DLD1 (cell line): Measurements from ENCODE around the gene CRIM1.

ENCODE experiments used
- in situ Hi-C: cut with HindIII; loops from 2 replicates; pipeline ENCODE4 v1.10.0; 2017; ENCODE audit warnings: low sequenced_read_pairs

Gene CRIM1

GRCh38 chr2:36451512-36451911, 95.9 kb downstream of the CRIM1 start:
- in situ Hi-C loops: no loop called here

GRCh38 chr2:36452260-36452659, 96.7 kb downstream of the CRIM1 start:
- in situ Hi-C loops: no loop called here

- in situ Hi-C loops: no loop called here
Observed at GRCh38 chr2:36453652-36454051, 98.1 kb downstream of the CRIM1 start.

- in situ Hi-C loops: no loop called here
Observed at GRCh38 chr2:36455011-36455410, 99.4 kb downstream of the CRIM1 start.

- in situ Hi-C loops: no loop called here
Observed at GRCh38 chr2:36455788-36456187, 100.2 kb downstream of the CRIM1 start.

- in situ Hi-C loops: no loop called here
Observed at GRCh38 chr2:36456227-36457175, 100.9 kb downstream of the CRIM1 start.

DNA sequence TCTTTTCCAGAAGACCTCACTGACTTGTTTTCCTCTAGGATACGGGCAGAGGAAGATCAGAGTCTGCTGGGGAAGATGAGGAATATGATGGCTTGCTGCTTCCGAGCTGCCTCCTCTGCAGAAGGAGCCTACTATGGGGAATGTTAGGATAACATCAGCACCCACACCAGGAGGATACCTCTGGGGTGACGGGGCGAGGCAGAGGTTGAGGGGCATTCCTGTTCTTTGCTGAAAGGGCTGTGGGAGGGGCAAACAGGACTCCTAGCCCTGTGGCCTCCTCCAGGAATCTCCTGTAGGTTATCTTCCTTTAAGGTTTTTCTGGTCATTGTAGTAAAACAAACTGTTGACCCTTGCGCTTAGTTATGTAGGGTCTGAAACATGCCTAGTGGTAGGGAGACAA, 102.5 kb downstream of the CRIM1 start:
- in situ Hi-C loops: no loop called here

DNA sequence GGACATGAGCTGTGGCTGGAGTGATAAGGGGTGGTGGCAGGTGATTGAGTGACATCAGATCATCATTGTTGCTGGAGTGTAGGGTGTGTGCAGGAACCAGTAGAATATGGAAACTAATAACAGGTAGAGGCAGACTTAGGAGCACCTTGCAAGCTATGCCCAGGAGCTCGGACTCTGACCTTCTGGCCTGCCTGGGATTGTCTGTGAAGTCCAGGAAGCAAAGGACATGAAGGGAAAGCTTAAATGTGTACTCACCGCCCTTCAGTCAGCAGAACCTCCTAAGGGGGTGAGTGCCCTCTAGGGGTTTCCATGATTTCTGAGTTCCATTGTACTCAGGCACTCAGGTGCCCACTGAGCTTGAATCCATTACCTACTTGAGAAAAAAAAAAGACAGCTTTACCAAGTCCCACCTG, 104.2 kb downstream of the CRIM1 start:
- in situ Hi-C loops: no loop called here

- in situ Hi-C loops: no loop called here
Observed at GRCh38 chr2:36461039-36461681, 105.6 kb downstream of the CRIM1 start.

- in situ Hi-C loops: no loop called here
Observed at GRCh38 chr2:36462311-36462935, 106.8 kb downstream of the CRIM1 start.

DNA sequence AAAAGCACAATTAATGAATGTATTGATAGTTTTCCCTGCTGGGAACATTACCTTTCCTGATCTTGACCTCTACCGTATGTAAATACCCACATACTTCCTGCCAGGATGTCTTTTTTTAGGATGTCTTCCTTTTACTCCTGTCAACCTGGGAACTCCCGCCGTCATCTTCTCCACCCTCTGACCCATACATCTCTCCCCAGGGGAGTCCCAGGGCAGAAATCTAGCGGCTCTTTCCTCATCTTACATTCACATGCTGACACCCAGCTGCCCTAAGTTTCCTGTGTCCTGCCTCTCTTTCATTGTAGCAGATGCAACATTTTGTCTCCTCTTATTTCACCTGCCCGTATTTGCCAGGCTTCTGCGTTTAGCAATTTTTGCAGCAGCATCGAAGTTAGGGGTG, 107.8 kb downstream of the CRIM1 start:
- in situ Hi-C loops: no loop called here

DNA sequence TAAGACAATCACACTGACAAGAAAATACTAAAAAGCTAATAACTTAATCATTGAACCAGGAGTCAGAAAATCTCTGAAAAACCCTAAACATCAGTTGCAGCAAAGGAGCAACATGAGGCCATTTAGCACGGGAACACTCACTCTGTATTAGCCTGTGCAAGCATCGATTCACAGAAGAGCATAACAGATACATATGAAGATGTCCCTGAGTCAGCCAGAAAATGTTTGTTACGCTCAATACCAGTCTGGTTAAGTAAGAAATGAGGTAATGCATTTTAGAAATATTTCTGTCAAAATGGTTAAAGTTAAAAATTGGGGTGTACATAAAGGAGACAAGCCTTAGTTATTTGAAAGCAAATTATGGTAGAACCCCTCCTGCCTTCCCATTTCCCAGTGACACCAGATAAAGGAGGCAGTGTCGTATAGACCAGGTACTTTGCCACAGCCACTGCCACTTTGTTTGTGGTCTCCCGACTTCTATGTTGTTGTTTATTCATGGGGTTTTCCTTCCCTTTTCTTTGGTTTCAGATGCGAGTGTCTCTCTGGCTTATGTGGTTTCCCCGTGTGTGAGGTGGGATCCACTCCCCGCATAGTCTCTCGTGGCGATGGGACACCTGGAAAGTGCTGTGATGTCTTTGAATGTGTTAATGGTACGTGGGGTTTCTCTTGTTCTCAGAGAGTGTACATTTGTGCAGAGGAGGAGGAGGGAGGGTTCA, 108.6 kb downstream of the CRIM1 start:
- in situ Hi-C loops: no loop called here

- in situ Hi-C loops: no loop called here
Observed at GRCh38 chr2:36466135-36466534, 110.6 kb downstream of the CRIM1 start.

DNA sequence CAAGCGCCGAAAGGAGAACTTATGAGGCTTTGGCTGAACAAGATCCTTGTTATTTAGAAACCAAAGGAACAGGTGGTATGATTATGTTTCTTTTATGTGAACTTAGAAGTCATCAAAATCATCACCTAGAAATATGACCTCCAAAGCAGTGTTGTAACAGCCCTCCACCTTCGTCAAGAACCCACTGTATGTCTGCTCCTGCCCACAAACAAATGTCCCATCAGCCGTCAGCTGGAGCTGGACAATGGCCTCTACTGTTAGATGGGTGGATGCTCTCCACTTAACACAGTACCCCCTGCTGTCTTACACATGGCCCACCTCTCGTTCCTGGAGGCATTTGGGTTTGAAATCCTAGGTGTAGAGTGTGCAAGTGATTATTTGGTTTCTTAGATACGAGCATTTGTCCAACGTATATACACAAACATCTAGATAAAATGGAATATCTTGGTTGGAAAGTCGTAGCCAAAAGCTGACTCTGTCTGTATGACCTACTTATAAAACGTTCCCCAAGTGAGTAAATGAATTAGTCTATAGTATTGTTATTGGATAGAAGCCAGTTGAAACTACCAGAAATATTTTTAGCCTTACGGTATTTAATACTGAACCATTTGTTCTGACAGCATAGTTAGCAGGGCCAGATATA, 113.0 kb downstream of the CRIM1 start:
- in situ Hi-C loops: no loop called here

DNA sequence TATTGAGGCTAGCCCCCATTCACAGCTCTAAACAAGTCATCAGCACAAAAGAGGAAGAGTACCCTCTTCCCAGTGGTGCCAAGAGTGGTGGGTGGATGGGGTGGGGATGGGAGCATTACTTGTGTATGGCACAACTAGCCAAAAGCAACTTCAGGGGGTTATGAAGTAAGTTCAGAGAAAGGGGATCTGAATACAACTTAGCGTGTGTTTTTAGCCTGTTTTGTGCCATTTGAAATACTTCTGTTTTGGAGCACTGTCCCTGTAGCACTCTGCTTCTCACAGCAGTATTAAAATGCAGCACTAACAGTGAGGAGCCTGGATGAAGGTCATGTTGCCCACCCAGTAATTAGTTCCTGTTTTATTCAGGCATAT, 113.5 kb downstream of the CRIM1 start:
- in situ Hi-C loops: no loop called here

DNA sequence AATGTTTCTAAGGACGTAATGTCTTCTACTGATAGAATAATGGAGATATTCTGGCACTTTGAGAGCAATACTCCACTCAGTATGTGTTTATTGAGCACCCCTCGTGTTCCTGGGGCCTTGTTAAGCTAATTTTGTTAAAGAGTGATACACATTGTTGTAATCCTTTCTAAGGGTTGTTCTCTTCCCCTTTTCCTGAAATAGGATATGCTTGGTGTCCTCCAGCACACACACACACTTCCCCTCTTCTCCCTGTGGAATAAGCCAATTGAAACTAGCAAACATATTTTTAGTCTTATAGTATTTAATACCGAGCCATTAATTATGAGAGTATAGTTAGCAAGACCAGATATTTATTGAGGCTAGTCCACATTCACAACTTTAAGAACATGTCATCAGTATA, 114.1 kb downstream of the CRIM1 start:
- in situ Hi-C loops: no loop called here

GRCh38 chr2:36473230-36473629, 117.7 kb downstream of the CRIM1 start:
- in situ Hi-C loops: no loop called here

DNA sequence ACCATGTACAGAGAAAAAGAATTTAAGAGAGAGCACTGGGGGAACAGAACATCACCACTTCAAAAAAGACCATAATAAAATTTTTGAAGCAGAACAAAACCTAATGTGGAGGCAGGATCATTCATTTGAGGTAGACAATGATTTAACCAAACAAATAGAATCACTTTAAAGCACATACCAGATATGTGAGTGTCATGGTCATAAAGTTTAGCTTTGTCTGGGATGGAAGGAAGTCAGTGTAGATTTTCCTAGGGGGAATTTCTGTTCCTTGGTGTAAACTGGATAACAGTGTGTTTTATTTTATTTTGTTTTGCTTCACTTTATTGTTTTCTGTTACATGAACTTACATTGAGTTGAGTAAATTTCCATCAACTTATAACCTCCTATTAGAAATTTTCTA, 120.8 kb downstream of the CRIM1 start:
- in situ Hi-C loops: no loop called here

DNA sequence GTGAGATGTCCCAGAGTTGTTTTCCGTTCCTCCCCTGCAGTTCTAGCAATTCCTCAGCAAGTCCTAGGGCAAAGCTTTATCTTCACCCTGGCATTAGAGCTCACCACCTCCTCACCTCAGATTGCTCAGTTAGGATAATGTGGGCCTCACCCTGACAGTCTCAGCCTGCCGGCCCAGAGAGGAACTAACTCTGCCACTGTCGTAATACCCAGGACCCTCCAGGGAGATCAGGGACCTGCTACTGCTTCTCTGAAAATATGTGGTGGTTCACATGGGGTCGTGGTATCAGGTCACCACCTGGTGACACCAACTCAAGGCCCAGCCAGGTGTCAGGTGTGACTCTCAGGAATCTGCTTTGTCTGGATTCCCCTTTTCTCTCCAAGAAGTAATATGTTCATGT, 121.7 kb downstream of the CRIM1 start:
- in situ Hi-C loops: no loop called here

GRCh38 chr2:36477746-36478145, 122.2 kb downstream of the CRIM1 start:
- in situ Hi-C loops: no loop called here

- in situ Hi-C loops: no loop called here
Observed at GRCh38 chr2:36478332-36478738, 122.8 kb downstream of the CRIM1 start.
